Skeletal muscle cell (primary cell): ENCODE results near the gene ERO1B.
"Not testable (repeated sequence)": the region's sequence is repeated elsewhere in the genome, so short reads cannot be mapped to it uniquely, and the experiment has no call there.

Experiments
- DNase-seq: peaks from one replicate; pipeline ENCODE4 v3.0.0-alpha.2; 2010; ENCODE audit warnings: low read depth
- H3K4me3 ChIP-seq: 2 replicates; pipeline ENCODE4 v1.5.1; 2011; ENCODE audit warnings: low read depth, mild to moderate bottlenecking, control low read depth, low read length, moderate library complexity

The ERO1B gene

GRCh38 chr1:236204656-236205055 lies 77.1 kb downstream of the ERO1B start:
- peak; percentile 10 for DNase-seq
- no peak overlapping the region for H3K4me3 ChIP-seq

GRCh38 chr1:236204039-236204438 lies 77.7 kb downstream of the ERO1B start:
- no peak overlapping the region for H3K4me3 ChIP-seq
- DNase-seq, result no peak

GRCh38 chr1:236201786-236202185 lies 80.0 kb downstream of the ERO1B start:
- no peak overlapping the region for H3K4me3 ChIP-seq
- no peak for DNase-seq

- H3K4me3 ChIP-seq, result no peak overlapping the region
- no peak for DNase-seq
Observed at GRCh38 chr1:236200925-236201324, 80.8 kb downstream of the ERO1B start.

- DNase-seq, result no peak
- H3K4me3 ChIP-seq, result no peak overlapping the region
Observed at GRCh38 chr1:236193184-236193583, 88.6 kb downstream of the ERO1B start.

- not testable (repeated sequence) for DNase-seq, H3K4me3 ChIP-seq
Observed at GRCh38 chr1:236188084-236188483, 93.7 kb downstream of the ERO1B start.

GRCh38 chr1:236186471-236186870 lies 95.3 kb downstream of the ERO1B start:
- DNase-seq, H3K4me3 ChIP-seq: not testable (repeated sequence)

- DNase-seq, result no peak
- H3K4me3 ChIP-seq, result no peak overlapping the region
Observed at GRCh38 chr1:236185687-236186086, 96.1 kb downstream of the ERO1B start.

- H3K4me3 ChIP-seq, result no peak overlapping the region
- DNase-seq, result no peak
Observed at GRCh38 chr1:236181059-236181458, 100.7 kb downstream of the ERO1B start.

GRCh38 chr1:236179634-236180033 lies 102.1 kb downstream of the ERO1B start:
- DNase-seq, result no peak
- no peak overlapping the region for H3K4me3 ChIP-seq

GRCh38 chr1:236176337-236177336 lies 105.1 kb downstream of the ERO1B start:
- DNase-seq, result no peak
- no peak overlapping the region for H3K4me3 ChIP-seq

- no peak for DNase-seq
- H3K4me3 ChIP-seq, result no peak overlapping the region
Observed at GRCh38 chr1:236175642-236176336, 106.0 kb downstream of the ERO1B start.

GRCh38 chr1:236173174-236173767 lies 108.5 kb downstream of the ERO1B start:
- H3K4me3 ChIP-seq, result no peak overlapping the region
- DNase-seq, result no peak

- H3K4me3 ChIP-seq, result no peak overlapping the region
- DNase-seq, result no peak
Observed at GRCh38 chr1:236172041-236172579, 109.6 kb downstream of the ERO1B start.

GRCh38 chr1:236168716-236169429 lies 112.9 kb downstream of the ERO1B start:
- peak; percentile 57 for DNase-seq
- H3K4me3 ChIP-seq, result no peak overlapping the region

- H3K4me3 ChIP-seq, result no peak overlapping the region
- DNase-seq, result no peak
Observed at GRCh38 chr1:236167578-236167977, 114.2 kb downstream of the ERO1B start.

GRCh38 chr1:236167154-236167553 lies 114.6 kb downstream of the ERO1B start:
- H3K4me3 ChIP-seq, result no peak overlapping the region
- no peak for DNase-seq

- H3K4me3 ChIP-seq, result no peak overlapping the region
- no peak for DNase-seq
Observed at GRCh38 chr1:236166041-236166440, 115.7 kb downstream of the ERO1B start.
